Fibroblast of mammary gland (primary cell): ENCODE data around the gene LBX2.
"Not testable (repeated sequence)": the region's sequence is repeated elsewhere in the genome, so short reads cannot be mapped to it uniquely, and the experiment has no call there.

Experiments used
- DNase-seq: peaks from one replicate; pipeline ENCODE4 v3.0.0-alpha.2; 2010; ENCODE audit warnings: low read depth
- H3K4me3 ChIP-seq: 2 replicates; pipeline ENCODE4 v1.5.1; 2011; ENCODE audit warnings: low read depth, mild to moderate bottlenecking, low read length, moderate library complexity; ENCODE audit not compliant: control insufficient read depth
- CTCF ChIP-seq: conservative IDR thresholded peaks from 2 replicates; pipeline ENCODE4 v1.5.1; 2011; ENCODE audit warnings: low read depth, low read length, inconsistent platforms; ENCODE audit not compliant: control insufficient read depth, insufficient read depth

LBX2 gene

GRCh38 chr2:74471332-74472065 lies 27.9 kb downstream of the LBX2 start:
- DNase-seq = no peak
- peak overlapping the region; percentile 71 for H3K4me3 ChIP-seq
- TF ChIP-seq CTCF = no peak

- not testable (repeated sequence) for DNase-seq, H3K4me3 ChIP-seq
These were observed 28.7 kb downstream of the LBX2 start for GRCh38 chr2:74470742-74471141.

GRCh38 chr2:74464406-74464805 lies 35.0 kb downstream of the LBX2 start:
- no peak for DNase-seq

GRCh38 chr2:74462786-74463105 lies 36.7 kb downstream of the LBX2 start:
- H3K4me3 ChIP-seq = no peak overlapping the region
- TF ChIP-seq CTCF = no peak
- DNase-seq = no peak

More at GRCh38 chr2:74464406-74464805, 35.0 kb downstream of the LBX2 start:
- peak overlapping the region; percentile 81 for H3K4me3 ChIP-seq
- no peak for TF ChIP-seq CTCF

- no peak overlapping the region for H3K4me3 ChIP-seq
- TF ChIP-seq CTCF = no peak
- DNase-seq = no peak
These were observed 37.2 kb downstream of the LBX2 start for GRCh38 chr2:74462054-74462785.

GRCh38 chr2:74461187-74462053 lies 38.0 kb downstream of the LBX2 start:
- no peak overlapping the region for H3K4me3 ChIP-seq
- no peak for DNase-seq
- peak; percentile 4 for TF ChIP-seq CTCF

- not testable (repeated sequence) for H3K4me3 ChIP-seq, DNase-seq
These were observed 39.2 kb downstream of the LBX2 start for GRCh38 chr2:74460187-74460586.

- DNase-seq = not testable (repeated sequence)
- peak overlapping the region; percentile 16 for H3K4me3 ChIP-seq
These were observed 39.8 kb downstream of the LBX2 start for GRCh38 chr2:74459503-74460118.
